ENCODE measurements around the gene EPHA4.

The EPHA4 gene

DNA sequence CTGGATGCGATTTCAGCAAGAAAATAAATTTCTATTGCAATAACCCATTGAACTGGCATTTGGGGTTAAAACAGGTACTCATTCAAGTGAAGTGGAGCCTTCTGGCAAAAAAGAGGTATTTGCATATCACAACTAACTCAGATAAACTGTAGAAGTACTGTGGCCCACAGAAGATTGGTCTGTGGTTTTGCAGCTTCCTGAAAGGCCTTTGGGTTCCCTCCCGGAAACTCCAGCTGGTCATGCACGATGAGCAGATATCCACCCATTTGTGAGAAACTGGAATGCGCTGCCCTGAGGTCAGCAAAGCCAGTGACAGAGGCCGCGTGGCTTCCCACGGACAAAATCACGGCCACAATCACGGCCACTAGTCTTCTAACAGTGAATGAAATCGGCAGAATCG lies 106.3 kb downstream of the EPHA4 start:
- peak; percentile 15 for DNase-seq

DNA sequence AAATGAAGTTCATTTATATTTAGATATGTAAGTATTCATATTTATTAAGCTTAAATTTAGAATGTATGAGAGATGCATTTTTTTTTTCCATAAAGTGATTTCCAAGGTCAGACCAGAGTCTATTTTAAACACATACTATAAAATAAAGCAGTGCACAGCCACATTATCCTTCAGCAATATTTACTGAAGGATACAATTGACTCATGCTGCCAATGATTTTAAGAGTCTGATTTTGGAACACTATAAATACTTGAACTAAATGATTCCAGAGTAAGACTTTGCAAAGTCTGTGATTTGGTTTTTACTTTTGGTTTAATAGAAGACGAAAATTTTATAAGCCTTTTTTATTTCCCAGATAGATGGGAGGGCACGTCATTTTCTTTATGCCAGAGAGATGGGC lies 107.1 kb downstream of the EPHA4 start:
- no peak for DNase-seq

DNA sequence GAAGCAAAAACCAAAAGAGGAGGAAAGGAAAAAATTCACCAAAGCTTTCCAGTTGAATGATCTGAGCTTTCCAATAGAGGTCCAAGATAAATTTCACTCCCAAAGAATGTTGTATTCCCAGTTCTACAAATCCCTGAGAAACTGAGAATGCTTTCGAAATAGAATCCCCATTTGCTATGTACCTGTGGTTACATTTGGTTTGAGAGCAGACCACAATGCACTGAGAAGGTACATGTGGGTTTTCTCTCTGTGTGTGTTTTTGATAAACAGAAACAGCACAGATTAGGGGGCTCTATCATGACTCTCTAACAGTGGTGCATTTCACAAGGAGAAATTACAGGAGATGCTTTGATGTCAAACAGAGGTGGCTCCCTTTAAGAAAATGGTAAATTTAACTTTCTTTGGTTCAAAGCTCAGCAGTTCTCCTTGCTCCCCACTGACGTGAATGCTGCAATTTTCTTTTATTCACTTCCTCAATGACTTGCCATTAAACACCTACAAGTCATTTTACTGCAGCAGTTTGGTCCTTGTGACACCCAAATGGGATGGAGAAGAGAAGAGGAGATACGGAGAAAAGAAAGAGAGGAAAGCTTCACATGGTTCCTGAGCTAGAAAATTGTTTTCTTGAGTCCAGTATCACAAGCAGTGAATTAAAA lies 108.7 kb downstream of the EPHA4 start:
- no peak for DNase-seq

DNA sequence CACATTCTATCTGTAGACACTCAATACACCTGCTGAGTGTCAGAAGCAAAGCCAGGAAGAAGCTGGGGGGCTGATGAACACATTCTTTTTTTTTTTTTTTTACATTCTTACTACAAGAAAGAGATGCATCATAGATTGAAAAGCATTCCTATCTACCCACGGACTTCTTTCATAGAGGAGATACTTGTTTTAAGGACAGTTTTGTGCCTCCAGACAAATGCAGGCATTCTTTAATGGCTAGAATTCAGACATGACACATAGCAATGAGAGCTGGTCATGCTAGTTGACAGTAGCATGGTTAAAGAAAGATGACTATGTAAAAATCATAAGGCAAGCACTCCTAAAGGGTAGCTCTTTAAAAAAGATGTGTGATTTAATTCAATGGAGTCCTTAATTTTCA lies 110.2 kb downstream of the EPHA4 start:
- DNase-seq = no peak

DNA sequence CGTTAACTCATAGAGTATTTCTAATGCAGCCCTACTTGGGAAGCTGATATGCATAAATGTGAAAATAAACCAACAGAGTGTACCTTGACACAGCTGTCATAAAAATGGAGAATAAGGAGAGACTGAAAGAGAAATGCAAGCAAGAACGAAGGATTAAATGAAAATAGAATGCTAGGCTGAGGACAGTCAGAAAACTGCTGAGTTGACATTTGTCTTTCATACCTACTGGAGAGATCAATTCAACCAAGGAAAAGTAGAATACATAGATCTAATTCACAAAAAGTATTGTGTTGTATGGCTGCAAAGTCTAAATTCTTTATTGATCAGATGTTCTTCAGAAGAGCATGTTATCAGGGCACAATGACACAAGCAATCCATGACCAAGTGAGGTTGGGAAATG lies 112.0 kb downstream of the EPHA4 start:
- DNase-seq = no peak

DNA sequence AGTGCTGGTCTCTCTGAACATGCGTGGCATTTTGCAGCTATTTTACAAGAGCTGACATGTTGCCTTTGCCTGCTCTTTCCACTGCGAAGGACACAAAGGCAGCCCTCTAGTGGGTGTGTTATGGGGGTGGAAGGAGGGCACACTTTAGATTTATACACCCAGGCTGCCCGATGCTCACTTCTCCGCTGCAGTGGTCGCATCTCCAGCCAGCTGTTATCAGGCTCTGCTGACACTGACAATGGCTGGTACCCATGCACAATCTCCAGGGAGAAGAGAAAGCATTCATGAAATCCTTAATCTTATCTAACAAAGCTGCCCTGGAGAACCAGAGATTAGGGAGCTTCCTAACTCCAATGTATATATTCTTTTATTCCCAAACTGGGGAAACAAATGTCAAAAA lies 113.5 kb downstream of the EPHA4 start:
- DNase-seq = no peak

DNA sequence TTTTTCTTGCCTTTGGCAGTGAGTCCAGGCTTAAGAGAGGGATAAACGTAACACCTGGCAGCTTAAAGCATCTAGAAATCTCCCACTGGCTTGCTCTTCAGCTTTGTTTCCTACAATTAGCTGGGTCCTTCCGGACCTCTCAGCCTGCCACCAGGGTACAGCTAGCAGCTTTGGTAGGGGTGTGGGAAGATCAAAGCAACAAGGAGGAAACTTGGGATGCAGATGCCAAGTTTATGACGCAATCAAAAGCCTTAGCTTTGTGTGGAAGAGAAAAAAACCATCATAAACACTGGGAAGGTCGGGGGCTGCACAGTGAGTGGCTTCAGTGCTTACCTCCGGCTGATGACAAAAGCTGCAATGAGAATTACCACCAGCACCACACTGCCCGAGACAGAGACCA lies 116.9 kb downstream of the EPHA4 start:
- no peak for DNase-seq

DNA sequence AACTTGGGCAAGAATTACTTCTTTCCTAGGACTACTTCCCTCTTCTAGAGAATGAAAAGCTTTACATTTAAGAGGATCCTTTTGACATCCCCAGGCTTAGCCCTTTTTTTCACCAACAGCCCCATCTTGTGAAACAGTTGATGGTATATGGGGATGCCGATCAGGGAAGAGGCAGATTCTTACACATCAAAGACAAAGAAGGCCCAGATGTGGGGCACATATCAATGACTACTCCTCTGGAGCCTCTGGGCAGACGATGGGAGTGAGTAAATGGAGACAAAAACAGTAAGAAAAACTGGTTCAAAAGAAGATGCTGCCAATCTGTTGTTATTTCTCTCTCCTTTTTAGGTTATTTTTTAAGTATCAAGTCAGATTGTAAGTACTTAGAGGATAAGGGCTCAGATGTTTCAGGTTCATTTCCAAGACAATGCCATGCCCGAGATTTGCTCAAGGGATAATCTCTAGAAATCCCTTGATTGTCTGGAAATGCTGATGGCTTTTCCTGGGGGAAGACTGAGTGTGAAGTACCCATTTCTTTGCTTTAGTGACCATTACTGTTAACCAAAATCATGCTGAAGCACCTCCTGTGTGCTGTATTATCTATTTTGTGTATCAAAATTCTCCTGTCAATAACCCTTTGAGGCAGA lies 117.5 kb downstream of the EPHA4 start:
- DNase-seq = no peak

DNA sequence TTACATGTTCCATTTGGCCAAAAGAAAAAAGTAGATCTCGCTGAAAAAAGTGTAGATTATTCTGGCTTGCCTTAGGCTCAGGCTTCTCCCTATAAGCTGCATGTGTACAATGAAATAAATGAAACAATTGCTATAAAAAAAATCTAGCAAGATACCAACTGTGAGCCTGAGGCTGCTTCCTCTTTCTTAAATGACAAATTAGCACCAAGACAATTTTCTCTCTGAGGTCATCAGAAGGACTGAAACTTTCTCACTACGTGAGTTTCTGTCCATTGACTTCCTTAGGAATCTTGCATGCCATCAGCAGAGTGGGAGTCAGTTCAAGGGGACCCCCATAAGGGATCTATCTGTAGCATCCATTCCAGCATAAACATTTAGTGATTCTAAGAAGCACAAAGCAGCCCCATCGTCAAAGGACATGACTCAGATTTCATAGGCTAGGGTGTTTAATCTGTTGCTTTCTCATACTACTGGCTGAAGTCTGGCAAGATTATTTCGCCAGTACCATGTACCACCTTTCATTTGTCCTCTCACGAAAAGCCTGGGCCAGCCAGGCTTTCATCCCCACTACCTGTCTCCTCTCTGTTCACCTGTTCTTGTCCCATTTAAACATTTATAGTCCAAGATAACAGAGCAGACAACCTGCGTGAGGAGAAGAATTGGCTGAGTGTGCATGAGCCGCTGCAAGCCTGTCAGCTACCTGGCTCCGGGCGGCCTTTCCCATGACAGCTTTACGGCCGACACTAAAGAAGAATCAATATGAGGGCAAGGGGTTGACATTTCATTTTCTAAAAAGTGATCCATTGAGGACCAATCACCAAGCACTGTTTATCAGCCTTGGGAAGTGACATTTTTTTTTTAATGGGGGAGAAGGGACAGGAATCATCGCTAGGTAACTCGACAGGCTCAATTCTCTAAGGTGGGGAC lies 120.0 kb downstream of the EPHA4 start:
- DNase-seq = no peak

DNA sequence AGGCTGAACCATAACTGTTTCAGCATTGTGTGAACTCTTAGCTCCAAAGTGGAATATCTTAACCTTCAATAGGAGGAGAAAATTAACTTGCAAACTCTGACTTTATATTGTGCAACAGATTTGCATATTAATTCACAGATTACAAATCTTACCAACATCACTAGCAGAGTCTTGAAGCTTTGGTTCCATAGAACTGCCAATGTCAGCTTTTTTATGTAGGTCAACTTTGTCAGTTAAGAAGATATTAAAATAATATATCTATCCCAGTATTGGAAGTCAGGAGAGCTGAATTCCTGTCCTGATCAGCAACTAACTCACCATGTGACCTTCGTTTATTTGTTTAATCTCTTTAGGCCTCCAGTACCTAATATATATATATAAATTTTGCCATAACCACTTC lies 121.8 kb downstream of the EPHA4 start:
- DNase-seq = no peak

DNA sequence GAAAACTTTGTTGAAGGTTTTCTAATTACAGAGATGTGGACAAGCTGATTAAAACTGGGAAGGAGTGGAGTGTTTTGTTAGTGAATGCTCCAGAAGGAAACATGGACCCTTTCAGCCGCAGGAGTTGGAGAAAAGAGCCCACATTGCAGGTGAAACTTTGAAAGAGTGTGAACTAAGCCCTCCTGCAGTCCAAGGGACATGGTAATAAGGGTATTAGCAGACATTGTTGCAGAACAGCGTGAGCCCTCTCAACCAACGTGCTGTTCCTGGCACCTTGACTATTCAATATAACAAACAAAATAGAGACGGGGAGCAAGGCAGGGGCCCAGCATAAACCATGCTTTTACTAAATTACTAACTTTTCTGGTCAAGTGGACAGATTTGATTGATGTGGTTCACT lies 122.7 kb downstream of the EPHA4 start:
- no peak for DNase-seq

DNA sequence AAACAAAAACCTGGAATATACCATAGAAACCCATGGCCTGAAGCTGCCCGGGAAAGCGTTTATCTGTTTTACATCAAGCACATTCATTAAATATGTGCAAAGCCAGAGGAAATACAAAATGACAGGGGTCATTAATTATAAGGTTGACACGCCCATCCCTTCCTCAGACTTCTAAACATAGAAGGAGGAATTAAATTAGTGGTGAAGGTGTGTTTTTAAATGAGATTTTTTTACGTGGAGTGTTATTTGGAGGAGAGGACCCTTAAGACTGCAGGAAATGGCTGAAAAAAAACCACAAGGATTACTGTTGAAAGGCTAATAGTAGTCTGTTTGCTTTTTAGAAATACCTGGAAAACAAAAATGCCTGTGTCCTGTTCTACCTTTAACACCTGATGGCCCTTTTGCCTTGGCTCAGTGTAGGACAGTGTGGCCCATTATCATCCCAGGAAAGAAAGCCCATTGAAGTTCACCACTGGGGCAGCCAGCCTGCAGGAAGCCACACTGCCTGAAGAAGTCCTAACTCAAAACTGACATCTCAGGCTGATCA lies 123.2 kb downstream of the EPHA4 start:
- DNase-seq = no peak

DNA sequence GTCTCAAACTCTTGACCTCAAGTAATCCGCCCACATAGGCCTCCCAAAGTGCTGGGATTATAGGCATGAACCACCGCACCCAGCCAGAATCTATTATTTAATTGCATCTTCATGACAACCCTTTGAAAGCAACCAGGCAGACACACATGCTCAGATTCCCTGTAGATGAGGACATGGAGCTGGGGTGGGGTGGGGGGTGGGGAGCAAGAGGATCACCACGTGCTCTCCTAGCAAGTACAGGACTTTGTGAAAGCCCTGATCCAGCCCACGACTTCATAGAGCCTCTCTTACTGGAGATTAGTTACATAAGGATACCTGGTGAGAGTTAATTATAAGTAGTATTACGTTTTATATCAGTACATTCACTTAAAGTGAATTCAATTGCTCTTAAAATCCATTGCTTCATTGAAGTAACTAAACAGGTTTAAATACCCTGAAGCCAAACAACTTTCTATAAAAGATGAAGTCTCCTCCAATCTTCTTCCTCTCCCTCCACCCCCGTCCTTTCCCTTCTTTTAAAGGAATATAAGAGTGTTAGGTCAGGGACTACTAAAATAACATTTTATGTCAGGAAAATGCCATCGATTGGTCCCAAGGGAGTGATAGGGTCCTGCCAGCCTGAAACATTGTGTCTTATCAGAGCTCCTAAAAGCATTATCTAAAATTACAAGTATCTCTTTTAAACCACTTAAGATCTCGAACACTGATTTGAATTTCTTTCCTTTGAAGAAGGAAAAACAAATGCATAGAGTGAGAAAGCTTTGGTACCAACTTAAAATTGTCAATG lies 123.9 kb downstream of the EPHA4 start:
- DNase-seq = no peak

DNA sequence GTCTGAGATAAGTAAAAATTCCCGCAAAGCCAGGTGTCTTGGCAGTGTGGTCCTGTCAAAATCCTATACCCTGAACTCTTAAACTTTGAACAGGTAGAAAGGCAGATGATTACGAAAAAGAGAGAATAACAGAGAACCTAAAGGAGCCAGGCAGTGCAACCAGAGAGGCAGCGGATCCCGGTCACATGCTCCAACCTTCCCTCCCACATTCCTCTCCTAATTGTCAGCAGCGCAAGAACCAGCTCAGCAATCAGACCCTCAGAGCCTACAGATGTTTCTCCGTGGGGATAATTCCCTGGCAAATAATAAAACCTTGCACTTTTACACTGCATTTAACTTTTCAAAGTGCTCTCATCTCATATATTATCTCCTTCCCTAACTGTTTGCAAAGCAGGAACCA lies 124.8 kb downstream of the EPHA4 start:
- DNase-seq = no peak

DNA sequence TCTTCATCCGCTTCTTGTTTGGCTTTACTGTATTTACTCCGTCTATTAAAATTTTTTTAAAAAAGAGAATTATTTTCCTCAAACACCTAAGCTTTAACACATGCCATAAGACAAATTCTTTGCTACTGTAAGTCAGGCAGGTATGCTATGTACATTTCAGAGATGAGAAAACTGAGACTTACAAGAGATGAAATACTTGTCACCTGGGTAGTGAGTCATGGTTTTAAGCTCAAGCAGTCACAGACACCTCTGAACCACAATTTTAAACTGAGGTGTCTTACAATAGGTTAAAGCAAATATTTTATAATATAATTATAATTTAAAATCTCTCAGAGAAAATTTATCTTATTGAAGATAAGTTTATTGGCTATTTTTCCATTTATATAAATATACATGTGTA lies 126.0 kb downstream of the EPHA4 start:
- no peak for DNase-seq

DNA sequence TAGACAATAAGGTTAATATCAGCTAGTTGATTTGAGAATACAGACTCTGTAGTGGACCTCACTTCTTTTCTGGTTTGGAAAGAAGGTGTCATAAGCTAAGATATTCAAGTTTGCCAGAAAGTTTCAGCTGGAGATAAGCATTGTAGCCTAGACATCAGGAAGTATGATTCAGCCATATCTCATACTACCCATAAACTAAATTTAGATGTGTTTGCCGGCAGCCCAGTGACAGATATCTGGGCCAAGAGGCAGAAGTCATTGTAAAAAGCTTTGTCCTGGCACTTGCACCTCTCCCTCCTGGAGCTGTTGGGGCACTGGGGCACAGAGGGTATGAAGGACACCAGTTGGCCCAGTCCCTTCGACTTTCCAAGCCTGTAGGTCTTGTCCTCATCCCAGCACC lies 128.0 kb downstream of the EPHA4 start:
- DNase-seq = no peak

DNA sequence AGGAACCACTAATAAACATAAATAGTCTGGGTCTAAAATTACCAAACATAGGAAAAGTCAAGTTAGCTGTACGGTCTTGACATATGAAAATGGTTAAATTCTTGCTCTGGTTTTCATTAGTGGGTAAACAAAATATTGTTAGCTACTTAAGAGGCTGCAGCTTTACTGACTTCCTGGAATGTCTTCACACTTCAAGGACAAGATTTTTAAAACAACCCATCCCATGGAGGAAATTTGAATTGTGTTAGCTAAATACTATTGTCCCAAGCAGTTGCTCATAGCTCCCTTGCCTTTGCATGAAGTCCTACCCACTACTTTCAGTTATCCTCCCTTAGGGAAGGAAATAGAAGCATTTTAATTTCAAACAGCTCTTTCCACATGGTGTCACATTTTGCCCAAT lies 128.5 kb downstream of the EPHA4 start:
- no peak for DNase-seq

DNA sequence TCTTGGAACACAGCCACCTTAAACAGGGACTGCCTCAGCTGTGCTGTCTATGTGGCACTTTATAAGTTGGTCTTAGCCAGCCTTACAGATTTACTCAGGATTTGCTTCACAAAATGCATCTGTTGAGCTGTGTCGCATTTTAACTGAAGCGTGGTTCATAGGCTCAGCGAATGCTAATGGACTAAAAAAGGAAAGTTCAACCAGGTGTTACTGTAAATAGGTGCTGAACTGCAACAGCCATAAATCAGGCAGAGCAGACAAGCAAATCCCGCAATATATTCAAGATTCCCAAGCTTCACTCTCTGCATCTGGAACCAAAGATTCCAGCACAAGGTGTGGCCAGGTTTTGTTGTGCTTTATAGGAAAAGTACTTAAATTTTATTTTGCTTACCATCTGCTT lies 130.0 kb downstream of the EPHA4 start:
- DNase-seq = no peak

DNA sequence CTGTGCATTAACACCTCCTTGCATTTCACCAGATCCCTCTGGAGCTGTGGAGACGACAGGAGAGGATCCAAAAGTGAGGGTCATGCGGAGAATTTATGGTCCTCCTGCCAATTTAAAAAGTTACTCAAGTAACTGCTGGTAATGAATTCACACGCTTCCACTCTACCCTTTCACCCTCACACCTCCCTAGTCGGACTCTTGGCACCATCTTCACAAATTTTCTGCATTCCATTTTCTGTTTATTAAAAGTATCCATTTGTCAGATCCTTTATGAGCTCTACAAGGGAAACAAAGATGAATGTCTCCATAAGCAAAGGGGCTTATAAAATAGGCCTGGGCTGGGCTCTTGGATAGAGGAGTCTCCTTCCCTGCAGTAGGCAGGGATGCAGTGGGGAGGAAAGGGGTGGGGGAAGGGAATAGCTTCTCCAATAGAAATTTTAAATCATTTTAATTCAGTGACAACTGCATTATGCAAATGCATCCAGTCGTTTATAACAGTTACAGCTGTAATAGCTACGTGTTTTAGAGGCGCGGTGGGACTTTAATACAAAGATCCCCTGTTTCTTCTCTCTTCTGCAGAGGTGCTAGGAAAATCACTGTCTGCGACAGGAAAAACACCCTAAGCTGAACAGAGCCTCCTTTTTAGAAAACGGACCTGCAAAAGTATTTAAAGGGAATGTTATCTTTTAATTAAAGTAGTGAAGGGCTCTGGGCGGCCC lies 132.2 kb downstream of the EPHA4 start:
- DNase-seq = no peak

DNA sequence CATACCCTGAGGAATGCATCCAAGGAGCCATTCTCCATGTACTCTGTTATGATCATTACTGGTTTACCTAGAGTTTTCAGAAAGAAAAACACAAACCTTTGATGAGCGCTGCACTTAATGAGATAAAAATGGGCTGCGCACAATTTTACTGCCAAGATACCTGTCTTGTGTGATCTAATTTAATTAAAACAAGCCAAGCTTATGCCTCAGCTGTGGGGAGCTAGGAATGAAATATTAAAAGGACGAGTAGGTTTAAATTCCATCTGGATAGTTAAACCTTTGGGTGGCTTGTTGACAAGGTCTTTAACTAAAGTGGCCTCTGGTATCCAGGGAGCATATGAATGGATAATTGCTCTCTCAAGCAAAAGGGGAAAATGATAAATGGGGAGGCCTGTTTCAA lies 135.0 kb downstream of the EPHA4 start:
- no peak for DNase-seq

DNA sequence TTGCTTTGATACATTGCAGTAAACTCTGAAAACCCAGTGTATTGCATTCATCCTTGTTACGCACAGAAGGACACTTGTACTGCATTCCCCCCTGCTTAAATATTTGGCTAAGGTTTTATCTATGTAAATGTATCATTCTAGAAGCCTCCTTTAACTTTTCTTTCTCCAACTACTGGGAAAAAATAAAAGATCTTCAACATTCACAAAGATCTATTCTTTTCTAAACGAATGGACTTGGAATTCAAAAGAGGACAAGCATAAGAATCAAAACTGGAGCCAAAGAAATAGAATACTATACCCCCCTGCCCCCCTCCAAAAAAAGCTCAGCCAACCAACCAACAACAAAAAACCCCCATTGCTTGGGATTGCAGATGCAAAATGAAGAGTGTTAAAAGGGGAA lies 136.9 kb downstream of the EPHA4 start:
- DNase-seq = no peak

DNA sequence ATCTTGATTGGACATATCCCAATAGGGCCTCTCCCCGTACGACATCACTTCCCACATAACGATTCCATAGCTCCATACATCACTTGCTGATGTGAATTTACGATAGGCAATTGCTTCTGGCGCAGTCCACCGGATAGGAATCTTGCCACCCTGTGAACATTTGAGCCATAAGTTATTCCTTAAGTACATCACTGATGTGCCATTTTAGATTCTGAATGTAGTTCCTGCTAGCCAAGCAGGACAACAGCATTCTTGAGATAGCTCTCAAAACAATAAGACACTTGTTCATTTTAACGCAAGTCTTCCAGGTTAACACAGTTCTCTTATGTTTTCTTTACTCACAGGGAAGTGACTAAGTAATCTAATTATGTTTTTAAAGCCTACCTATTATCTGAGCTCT lies 138.0 kb downstream of the EPHA4 start:
- DNase-seq = no peak
